IPS-NIHi7 (cell line): ENCODE measurements around the gene TMPRSS4.

ENCODE experiments used
- DNase-seq: peaks from one replicate; pipeline ENCODE4 v3.0.0; 2012; ENCODE audit warnings: mixed read lengths; ENCODE audit errors: extremely low spot score

TMPRSS4 gene

DNA sequence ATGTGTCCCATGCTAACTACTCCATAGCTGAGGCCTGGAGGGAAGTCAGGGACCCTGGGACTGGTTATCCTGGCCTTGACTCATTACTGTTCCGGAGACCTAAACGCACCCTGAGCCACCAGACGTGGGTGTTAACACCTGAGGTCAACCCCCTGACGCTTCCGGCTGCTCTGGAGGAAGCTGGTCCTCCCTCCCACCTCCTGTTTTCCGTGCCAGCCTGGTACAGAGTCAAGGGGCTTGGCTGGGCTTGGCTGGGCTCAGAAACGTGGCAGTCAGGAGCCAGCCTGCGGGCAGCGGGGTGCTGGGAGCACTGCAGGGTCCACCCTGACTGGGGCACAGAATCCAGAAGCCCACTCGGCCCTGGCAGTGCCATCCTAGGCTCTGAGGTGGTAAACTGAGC, 2.6 kb downstream of the TMPRSS4 start:
- DNase-seq: no peak

DNA sequence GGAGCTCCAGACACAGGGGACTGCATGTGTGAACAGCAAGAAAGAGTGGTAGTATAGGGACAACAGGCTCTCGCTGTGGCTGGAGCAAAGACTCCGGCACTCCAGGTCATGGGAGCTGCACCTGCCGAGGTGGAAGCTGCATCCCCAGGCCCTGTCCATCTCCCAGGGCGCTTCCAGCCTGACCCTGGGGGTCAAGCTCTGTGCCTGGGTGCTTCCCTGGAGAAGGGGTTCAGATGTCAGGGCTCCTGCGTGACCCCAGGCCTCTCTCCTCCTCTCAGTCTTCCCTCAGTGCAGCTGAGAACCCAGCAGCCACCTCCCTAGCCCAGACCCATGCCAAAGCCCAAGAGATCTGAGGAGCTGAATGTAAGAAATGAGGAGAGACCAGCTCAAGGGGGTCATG, 3.4 kb downstream of the TMPRSS4 start:
- DNase-seq: no peak

DNA sequence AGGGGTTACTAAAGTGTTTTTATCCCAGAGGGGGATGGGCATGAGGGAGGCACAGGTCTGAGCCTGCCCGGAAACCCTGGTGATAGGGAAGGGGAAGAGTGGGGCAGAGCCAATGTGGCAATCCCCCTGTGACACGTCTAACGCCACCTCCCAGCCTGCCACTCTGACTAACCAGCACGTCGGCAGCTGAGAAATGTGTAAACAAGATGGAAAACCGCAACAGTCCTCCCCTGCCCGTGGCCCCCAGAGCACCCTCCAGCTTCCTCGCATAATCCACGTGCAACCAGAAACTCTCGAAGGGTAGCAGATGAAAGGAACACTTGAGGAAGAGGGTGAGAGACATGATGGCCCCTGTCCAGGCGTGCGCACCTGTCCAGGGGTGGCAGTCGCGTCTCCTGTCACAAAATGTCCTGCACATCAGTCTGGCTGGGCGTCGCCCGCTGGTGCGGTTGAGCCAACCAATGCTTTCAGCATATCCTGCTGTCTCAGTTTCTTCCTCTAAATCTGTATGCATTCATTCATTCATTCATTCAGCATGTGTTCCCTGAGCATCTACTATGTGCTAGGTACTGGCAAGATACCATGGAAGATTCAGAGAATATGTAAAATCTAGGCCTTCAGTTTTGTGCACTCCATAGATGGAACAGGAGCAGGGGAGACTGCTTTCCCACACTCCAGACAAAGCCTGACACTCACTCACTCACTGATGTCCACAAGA, 4.5 kb downstream of the TMPRSS4 start:
- DNase-seq: no peak

DNA sequence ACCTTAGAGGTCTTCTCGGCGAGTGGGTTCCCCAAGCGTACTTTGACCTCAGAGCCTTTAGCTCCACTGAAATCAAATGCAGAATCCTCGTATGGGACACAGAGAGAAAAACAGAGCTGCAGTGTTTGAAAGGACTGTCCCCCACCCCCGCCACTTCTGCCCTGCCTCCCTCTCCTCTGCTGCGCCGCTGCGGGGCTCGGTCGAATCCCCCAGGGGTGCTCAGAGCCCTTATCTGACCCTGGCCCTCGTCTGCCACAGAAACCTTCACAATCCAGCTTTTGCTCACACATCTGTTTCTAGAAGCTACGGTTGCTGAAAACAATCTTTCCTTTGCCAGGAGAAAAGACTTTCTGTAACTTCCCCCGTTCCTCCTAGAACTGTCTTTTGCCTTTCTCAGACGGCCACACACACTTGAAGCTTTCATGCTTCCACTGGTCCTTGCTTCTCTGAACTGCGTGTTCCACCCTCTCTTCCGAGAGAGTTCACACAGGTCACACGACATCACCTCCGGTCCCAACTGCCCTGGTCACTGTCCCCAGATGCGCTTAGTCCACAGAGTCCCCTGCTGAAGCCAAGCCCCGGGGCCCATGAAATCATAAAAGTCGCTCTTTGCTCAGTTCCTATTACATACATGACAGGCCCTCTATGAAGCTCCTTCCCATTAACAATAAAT, 6.1 kb downstream of the TMPRSS4 start:
- DNase-seq: no peak

DNA sequence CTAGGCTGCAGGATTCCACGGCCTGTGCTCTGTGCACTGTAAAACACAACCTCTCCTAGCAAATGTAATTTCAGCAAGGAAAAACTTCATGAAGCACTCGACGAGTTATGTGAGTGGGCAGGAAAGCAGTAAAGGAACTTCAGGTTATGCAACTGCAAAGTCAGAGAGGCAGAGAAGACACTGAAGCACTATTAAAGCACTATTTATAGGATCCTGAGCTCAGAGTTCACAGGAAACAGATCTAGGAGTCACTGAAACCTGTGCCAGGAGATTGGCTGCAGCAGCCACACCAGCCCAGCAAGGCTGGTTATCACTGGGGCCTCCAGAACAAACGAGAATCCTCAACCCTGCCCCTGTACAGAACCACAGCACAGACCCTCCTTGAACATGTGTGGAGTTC, 7.4 kb downstream of the TMPRSS4 start:
- DNase-seq: no peak

DNA sequence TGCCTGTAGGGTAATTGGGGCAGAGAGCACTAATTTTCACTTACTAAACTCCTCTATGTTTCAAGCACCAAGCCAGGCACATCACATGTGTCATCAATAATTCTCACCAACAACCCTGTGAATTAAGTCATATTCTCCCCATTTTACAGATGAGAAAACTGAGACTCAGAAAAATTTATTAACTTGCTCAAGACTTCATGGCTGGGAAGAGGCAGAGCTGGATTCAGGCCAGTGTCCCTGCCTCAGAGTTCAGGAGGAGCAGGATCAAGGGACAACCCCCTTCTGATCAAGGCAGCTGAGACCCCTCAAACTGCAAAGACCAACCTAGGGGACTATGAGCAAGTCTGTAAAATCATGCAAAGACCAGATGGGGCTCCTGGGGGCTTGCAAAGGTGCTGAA, 7.8 kb downstream of the TMPRSS4 start:
- DNase-seq: no peak

DNA sequence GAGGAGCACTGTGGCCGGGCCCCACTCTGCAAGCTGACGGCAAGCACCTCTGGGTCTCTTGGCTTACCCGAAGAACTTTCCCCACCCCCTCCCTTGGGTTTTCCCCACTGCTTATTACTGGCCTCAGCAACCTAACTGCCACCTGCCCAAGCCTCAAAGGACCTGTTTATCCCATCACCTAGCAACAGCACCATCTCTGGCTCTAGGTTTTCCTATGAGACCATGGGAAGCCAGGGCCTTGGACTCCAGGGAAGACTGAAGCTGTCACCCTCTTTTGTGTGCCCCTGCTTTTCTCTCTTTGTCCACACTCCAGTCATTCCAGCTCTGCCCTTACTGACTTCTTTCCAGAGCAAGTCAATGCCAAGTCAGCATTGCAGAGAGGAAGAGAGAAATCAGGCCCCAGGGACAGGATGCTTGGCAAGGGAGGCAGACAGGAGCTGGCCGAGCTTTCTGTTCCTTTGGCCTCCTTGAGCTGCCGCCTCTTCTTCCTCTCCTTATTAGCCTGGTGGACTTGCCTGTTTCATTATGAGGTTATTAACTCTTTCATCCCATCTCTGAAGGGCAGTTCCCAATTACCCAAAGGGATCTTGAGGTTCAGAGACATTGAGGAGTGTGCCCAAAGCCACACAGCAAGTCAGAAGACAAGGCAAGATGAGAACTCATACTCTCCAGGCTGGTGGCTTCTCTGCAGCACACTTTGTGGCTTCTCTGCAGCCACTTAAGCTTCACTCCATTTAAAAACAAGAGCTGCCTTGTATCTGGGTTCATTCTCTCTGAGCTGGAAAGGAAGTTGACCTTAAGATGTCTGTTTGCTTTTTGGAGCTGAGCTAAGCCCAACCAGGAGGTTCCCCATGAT, 10.3 kb downstream of the TMPRSS4 start, which contains the start of gene SMIM35:
Gene SMIM35 (minus strand): TSS at position 51 of the 856 bp plus-strand sequence. CDS start 206 bp downstream, outside the sequence.
- no peak for DNase-seq

DNA sequence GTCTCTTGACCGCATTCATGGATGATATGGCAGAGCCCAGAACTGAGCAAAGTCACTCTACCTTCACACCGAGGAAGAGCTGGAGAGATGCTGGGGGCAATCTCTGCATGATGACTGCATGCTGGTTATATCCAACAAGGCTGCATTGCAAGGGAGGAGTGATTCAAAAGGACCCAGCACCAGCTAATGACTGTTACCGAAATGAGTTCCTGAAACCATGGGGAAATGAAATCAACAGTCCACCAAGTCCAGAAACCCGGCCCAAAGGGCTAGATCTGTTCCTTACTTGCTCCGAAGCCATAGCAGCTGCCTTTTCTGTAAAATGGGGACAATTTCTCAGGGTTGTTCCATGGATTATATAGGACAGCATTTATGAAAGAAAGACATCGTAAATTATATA, 11.1 kb downstream of the TMPRSS4 start:
- no peak for DNase-seq

DNA sequence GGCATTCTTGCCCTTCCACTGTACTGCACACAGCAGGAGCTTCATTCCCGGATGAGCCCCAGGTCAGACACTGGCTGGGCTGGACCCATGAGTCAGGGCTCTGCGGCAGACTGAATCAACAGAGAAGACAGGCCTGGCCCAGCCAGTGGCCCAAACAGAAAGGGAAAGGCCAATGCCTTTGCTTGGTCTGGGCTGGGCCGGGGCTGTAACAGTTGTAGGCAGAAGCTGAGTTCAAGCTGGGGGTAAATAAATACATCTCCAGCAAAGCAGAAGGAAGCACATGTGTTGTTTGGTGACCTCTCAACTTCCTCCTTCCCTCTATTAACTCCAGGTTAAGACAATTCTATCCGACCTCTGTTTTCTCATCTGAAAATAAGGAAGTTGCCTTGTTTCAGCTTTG, 11.7 kb downstream of the TMPRSS4 start:
- no peak for DNase-seq

DNA sequence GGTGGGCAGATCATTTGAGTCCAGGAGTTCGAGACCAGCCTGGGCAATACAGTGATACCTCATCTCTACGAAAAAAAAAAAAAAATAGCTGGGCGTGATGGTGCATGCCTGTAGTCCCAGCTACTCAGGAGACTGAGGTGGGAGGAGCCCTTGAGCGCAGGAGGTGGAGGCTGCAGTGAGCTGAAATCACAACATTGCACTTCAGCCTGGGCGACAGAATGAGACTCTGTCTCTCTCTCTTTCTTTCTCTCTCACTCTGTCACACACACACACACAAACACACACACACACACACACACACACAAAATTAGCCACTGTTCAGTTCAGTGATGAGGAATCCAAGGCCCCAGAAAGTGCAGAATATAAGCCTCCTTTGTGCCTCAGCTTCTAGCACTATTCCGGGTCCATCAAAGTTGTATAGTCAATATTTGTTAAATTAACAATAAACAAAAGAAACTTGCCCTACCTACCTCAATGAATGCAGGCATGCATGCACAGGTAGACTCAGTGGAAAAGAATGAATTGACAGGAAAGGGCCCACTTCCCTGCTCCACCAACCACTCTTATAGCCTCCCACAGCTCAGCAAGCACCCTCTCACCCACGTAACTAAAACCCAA, 13.8 kb downstream of the TMPRSS4 start:
- no peak for DNase-seq

DNA sequence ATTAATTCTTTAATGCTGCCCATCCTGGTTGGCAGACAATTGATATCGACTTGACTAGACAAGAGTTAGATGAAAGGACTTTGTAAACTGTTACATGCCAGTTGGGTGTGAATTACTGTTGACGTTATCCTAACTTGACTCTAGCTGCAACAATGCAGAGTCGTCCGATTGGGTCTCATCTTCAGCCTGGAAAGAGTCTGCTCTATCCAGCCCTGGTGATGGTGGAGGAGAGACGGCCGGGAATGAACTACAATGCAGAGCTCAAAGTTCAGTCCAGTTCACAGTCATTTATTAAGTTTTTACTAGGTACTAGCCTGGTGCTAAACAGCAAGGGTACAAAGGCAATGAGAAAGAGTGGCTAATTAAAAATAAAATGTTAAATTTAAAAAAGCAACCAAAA, 14.8 kb downstream of the TMPRSS4 start:
- DNase-seq: no peak

DNA sequence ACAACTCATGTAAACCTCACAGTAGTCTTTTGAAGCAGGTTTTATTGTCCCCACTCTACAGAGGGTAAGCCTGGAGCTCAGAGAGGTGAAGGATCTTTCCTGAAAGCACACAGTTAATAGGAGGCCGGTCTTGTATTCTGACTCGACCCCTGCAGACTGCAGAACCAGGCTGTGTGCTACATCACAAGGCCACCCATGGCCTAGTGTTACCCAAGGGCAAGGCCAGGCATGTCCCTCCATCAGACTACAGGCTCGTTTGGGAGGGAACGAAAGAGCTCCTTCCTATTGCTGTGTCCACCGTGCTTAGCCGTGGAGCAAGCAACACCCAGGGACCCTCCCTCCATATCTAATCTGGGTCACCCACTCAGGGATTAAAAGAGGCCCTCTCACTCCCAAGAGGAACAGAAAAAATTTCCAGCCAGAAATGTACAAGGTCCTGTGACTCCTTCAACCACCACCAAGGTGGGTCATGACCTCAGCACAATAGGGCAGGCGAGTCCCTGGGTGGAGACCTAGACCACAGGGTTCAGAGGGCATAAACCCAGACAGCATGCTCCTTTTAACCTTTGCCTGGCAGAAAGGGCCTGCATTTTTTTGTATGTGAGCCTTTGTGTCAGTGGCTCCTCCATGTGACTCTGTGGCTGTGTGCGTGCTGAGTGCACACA, 16.2 kb downstream of the TMPRSS4 start:
- no peak for DNase-seq

DNA sequence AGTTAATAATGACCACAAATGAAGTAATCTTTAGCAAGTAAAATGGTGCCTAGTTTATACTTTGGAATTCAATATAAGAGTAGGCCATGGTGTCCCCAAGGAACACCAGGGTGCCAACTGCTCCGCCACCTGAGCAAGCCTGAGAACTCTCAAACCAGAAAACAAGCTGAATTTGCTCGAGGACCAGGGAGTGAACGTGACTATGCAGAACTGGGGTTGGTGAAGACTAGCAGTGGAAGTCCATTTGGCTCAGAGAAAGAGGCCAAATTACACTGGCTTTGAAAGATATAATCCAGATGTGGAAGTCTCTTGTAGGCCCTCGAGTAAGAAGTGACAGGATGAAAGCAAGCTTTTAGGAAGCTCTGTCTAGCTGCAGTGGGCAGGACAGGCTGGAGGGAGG, 18.6 kb downstream of the TMPRSS4 start:
- no peak for DNase-seq

DNA sequence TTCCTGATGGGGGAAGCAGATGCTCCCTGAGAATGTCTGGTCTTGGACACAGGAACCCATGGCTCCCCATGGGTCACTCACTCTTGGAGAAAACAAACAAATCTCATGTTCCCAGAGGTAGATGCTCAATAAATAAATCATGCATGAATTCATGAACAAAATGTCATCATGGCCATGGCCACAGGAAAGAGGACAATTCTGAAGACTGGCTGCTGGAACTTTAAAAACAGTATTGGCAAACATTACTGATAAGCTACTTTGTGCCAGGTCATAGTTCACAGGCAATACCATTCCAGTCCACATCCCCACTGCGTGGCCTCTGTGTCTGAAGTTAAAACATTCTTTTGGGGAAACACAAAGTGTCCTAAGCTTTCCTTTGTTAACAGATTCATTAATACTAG, 19.1 kb downstream of the TMPRSS4 start:
- no peak for DNase-seq

DNA sequence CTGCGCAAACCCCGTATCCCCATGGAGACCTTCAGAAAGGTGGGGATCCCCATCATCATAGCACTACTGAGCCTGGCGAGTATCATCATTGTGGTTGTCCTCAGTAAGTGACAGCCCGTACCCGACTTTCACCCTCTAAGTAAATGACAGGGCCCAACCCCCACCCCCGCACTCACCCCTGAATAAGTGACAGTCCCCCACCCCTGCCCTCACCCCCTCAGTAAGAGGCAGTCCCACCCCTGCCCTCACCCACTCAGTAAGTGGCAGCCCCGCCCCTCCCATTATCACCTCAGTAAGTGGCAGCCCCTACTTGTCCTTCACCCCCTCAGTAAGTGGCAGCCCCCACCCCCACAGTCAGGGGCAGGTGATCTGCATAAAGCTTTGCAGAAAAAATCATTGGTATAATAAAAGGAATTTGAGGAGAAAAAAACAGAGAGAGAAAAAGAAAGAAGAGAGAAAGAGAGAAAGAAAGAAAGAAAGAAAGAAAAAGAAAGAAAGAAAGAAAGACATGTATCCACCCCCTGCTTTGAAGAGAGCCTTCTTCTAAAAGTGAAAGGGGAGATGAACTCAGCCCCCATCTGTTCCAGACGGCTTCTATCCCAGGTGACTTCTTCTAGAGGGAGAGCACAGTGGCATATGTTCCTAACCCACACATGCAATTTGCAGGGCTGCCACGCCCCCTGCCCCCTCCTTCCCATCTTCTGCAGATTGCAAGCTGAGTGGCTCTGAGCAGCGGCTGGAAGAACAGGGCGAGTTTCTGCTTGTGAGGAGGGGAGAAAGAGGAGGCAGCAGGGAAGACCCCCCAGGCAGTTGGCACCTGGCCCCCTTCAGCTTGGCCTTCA, 22.3 kb downstream of the TMPRSS4 start:
- DNase-seq: no peak

DNA sequence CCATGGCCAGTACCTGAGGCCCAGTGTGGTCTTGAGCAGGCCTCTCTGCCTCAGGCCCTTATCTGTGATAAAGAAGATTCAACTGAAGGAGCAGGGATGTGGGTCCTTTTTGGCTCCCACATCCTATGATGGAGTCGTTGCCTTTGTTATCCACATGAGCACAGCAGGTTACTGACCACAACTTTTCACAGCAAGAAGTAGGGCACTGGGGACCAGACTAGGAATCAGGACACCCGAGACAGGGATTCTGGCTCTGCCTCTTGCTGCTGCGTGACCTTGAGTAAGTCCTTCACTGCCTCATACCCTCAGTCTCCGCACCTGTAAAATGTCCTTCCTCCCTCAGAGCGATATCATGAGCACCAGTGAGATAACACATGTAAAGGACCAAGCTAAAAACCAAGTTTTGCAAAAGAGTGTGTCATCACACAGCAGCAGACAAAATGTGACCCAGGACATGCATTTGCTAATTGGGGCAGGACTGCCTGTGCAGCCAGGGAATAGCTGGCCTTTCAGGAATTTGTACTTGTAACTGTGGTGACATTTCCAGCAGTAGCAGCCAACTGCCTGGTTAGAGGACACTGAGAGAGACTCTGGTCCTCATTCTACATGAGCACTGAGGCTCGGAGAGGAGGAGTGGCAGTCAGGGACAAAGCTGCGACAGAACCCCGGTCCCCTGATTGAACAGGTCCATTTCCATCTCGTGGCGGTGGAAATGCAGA, 23.1 kb downstream of the TMPRSS4 start:
- no peak for DNase-seq

DNA sequence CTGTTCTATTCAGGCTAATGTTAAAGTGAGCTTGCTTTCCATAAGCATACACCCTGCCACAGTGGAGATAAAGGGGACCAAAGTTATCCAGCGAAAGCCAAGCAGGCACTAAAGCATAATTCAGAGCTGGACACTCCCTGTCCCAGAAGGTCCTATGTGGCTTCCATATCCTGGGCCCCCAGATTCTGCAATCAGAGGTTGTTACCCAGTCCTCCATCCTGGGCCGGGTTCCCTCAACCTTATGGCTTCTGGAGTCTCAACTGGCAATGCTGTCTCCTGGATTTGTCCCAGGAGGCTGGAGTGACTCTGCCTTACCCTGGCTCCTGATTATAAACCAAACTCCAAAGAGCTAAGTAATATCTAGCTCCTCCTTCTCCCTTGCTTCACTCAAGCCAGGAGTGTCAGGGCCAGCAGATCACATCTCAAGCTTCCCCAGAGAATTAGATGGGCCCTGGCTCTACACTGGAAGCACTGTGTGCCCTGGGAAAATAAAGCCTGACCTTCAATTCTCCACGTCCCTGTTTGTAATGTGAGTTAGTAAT, 23.9 kb downstream of the TMPRSS4 start:
- no peak for DNase-seq

DNA sequence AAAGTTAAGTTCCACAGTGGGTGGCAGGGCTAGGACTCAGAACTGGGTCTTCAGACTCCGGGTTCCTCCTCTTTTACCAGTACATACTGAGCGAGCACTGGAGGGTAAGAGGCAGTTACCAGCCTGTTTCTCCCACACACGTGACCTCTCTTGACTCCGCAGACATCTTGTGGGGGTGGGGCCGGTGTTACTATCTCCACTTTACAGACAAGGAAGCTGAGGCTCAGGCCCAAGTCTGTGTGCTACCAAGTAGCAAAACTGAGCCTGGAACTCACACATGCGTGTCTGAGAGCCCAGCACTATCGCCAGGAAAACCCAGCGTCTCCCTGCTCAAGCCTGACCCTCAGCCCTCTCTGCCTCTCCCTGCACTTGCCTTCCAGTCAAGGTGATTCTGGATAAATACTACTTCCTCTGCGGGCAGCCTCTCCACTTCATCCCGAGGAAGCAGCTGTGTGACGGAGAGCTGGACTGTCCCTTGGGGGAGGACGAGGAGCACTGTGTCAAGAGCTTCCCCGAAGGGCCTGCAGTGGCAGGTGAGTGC, 25.9 kb downstream of the TMPRSS4 start:
- DNase-seq: no peak

DNA sequence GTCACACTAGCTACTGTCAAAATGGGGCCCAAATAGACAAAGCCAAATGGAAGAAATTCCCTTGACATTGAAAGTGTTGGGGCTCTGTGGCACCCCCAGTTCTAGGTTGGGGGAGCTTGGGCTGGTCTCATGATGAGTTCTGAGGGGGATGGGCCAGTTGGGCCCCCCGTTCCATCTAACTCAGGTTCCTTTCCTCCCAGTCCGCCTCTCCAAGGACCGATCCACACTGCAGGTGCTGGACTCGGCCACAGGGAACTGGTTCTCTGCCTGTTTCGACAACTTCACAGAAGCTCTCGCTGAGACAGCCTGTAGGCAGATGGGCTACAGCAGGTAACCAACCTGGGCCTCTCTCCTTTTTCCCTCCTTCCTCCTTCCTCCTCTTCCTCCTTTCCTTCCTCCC, 27.6 kb downstream of the TMPRSS4 start:
- DNase-seq: no peak
